ENCODE results near the gene SCAI. TPM values are rescaled to one million over a fixed set of nuclear protein-coding genes. Genes with fewer than 3 reads are reported as not detected.

Gene SCAI
- total and polyA plus RNA-seq, 2 of the 4 experiments (the other 2 are of a cell fraction): 3.6 to 14.5 TPM

GRCh38 chr9:125095821-125096443 is 47.4 kb downstream of the SCAI start:
- H4K8ac ChIP-seq (ENCODE audit: low read depth in 2 of 2, low read length in 2 of 2): no peak overlapping the region
- POLR2A ChIA-PET (ENCODE audit: unreplicated experiment): no interaction called here
- H3K9me3 ChIP-seq (ENCODE audit: control insufficient read depth, insufficient read depth, low read length): no peaks in the 10 kb centered on the region
- DNase-seq (no peak), ATAC-seq (ENCODE audit: low read depth) (no peak)
- no peak overlapping the region for H2BK5ac ChIP-seq (ENCODE audit: low read depth, low read length, poor library complexity, severe bottlenecking)
- no peak overlapping the region for H4K5ac ChIP-seq (ENCODE audit: low read depth, low read length)
- TF ChIP-seq RCOR1 (IDR thresholded peaks at IDR 0.05; ENCODE audit: insufficient replicate concordance, low read length) (no peak), CTCF (conservative IDR thresholded peaks at IDR 0.05; ENCODE audit: low read depth, low read length) (no peak), SMC3 (IDR thresholded peaks at IDR 0.05; ENCODE audit: low read depth, low read length) (no peak), POLR2A (IDR thresholded peaks at IDR 0.05; ENCODE audit: low read depth, low read length) (no peak), USF2 (IDR thresholded peaks at IDR 0.05; ENCODE audit: low read depth, low read length) (no peak), RAD21 (IDR thresholded peaks at IDR 0.05; ENCODE audit: low read length) (no peak), FOS (IDR thresholded peaks at IDR 0.05; ENCODE audit: low read depth, low read length) (no peak), CEBPB (IDR thresholded peaks at IDR 0.05; ENCODE audit: low read depth, low read length) (no peak), MAZ (IDR thresholded peaks at IDR 0.05; ENCODE audit: borderline replicate concordance, low read depth, low read length) (no peak), MAFK (IDR thresholded peaks at IDR 0.05; ENCODE audit: low read depth, low read length) (no peak), MXI1 (IDR thresholded peaks at IDR 0.05; ENCODE audit: borderline replicate concordance, low read depth, low read length) (no peak), CHD1 (IDR thresholded peaks at IDR 0.05; ENCODE audit: low read depth, low read length) (no peak), NFE2L2 (IDR thresholded peaks at IDR 0.05; ENCODE audit: low read depth, low read length) (no peak)
- TF ChIP-seq, protein P1, sequence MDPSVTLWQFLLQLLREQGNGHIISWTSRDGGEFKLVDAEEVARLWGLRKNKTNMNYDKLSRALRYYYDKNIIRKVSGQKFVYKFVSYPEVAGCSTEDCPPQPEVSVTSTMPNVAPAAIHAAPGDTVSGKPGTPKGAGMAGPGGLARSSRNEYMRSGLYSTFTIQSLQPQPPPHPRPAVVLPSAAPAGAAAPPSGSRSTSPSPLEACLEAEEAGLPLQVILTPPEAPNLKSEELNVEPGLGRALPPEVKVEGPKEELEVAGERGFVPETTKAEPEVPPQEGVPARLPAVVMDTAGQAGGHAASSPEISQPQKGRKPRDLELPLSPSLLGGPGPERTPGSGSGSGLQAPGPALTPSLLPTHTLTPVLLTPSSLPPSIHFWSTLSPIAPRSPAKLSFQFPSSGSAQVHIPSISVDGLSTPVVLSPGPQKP (IDR thresholded peaks at IDR 0.05; ENCODE audit: borderline replicate concordance, low read depth, low read length): no peak
- peaks cover 17 to 25% of the 10 kb centered on the region in 2 experiments for H3K79me1 ChIP-seq (ENCODE audit: low read depth in 1 of 2, low read length in 2 of 2)
- H3K18ac ChIP-seq (ENCODE audit: low read depth, low read length): no peak overlapping the region
- whole genome bisulfite sequencing, 2 experiments (ENCODE audit: extremely low coverage in 2 of 2, insufficient read length in 1 of 2): no CpG with 5 or more reads among the region's 2 CpGs
- no peak overlapping the region for H2AFZ ChIP-seq (replicated peaks; ENCODE audit: low read length, poor library complexity)
- H2AK5ac ChIP-seq (ENCODE audit: low read depth, low read length): no peak overlapping the region
- H3K4me2 ChIP-seq (ENCODE audit: low read depth, low read length): no peak overlapping the region
- peaks cover 4% of the 10 kb centered on the region; the same call in 1 of the 2 replicates for H3K4me1 ChIP-seq (ENCODE audit: control insufficient read depth, insufficient read depth, low read length)
- H4K91ac ChIP-seq (ENCODE audit: insufficient read depth, low read depth, low read length): no peak overlapping the region
- no TSS peak for BruUV-seq (replicated peaks)
- CTCF ChIA-PET: no interaction called here
- H3K27ac ChIP-seq (ENCODE audit: insufficient read depth, low read length): no peak overlapping the region
- H3K23ac ChIP-seq (ENCODE audit: low read depth, low read length): no peak overlapping the region
- in situ Hi-C loops (cut with MboI; ENCODE audit: low sequenced_read_pairs) (no loop called here), intact Hi-C loops (cut with micrococcal nuclease) (no loop called here), dilution Hi-C loops (cut with HindIII; ENCODE audit: low sequenced_read_pairs, unreplicated experiment) (no loop called here)
- no peak overlapping the region for H3K56ac ChIP-seq (ENCODE audit: extremely low read depth, insufficient read depth, low read length)
- H4K20me1 ChIP-seq (ENCODE audit: insufficient read depth, low read length): 0 out of 2 replicates have a peak, but pooled peaks cover 4% of the 10 kb centered on the region
- no peaks in the 10 kb centered on the region for H3K9me1 ChIP-seq (ENCODE audit: insufficient read depth, low read length)
- H2BK20ac ChIP-seq (ENCODE audit: low read depth, low read length): no peak overlapping the region
- H3K36me3 ChIP-seq (ENCODE audit: control insufficient read depth, insufficient read depth, low read length): peaks cover 2% of the 10 kb centered on the region; the same call in 1 of the 2 replicates
- no peak overlapping the region for H3K4me3 ChIP-seq (ENCODE audit: insufficient read depth, low read depth, low read length)
- no peak overlapping the region for H2BK15ac ChIP-seq (ENCODE audit: low read depth, low read length)
- H3K14ac ChIP-seq (replicated peaks; ENCODE audit: low read depth, low read length): no peak overlapping the region
- H3K4ac ChIP-seq (ENCODE audit: low read depth, low read length): no peak overlapping the region
- no peaks in the 10 kb centered on the region for H3K27me3 ChIP-seq (ENCODE audit: control insufficient read depth, insufficient read depth, low read length)
- H2AK9ac ChIP-seq (replicated peaks; ENCODE audit: low read depth, low read length, poor library complexity): no peak overlapping the region
- no peak overlapping the region for H2BK120ac ChIP-seq (ENCODE audit: low read depth, low read length)
- no peak overlapping the region for H3K9ac ChIP-seq (ENCODE audit: low read depth, low read length)
